Liver (tissue), 9 donors: ENCODE results near the gene ENTPD8. TPM values are rescaled to one million over a fixed set of nuclear protein-coding genes. Genes with fewer than 3 reads are reported as not detected.

Source experiments
- DNase-seq: peaks from one replicate; pipeline ENCODE4 v3.0.0-alpha.2; 2017; ENCODE audit warnings: low spot score
- H3K27ac ChIP-seq, 2 donors: one replicate each; pipeline ENCODE4 v1.7.0; 2013; ENCODE audit warnings: inconsistent platforms in 2 of 2, low read length in 2 of 2, control low read depth in 1 of 2, low read depth in 1 of 2, mild to moderate bottlenecking in 1 of 2
- H3K27me3 ChIP-seq, 4 donors: one replicate each; pipeline versions ENCODE4 v1.6.1 to v1.7.0; 2013; ENCODE audit warnings: low read length in 3 of 4, inconsistent platforms in 1 of 4, mild to moderate bottlenecking in 1 of 4, moderate library complexity in 1 of 4; ENCODE audit not compliant: control insufficient read depth in 4 of 4, insufficient read depth in 4 of 4
- H3K36me3 ChIP-seq, 4 donors: one replicate each; pipeline versions ENCODE4 v1.6.1 to v1.7.0; 2013; ENCODE audit warnings: low read length in 3 of 4, mild to moderate bottlenecking in 3 of 4, low read depth in 1 of 4, moderate library complexity in 1 of 4; ENCODE audit not compliant: control insufficient read depth in 4 of 4, insufficient read depth in 3 of 4
- H3K4me1 ChIP-seq, 4 donors: one replicate each; pipeline versions ENCODE4 v1.6.1 to v1.7.0; 2013; ENCODE audit warnings: low read length in 3 of 4, mild to moderate bottlenecking in 3 of 4, moderate library complexity in 1 of 4; ENCODE audit not compliant: control insufficient read depth in 4 of 4, insufficient read depth in 4 of 4
- H3K4me3 ChIP-seq, 3 donors: one replicate each; pipeline versions ENCODE4 v1.6.1 to v1.7.0; 2013; ENCODE audit warnings: low read length in 3 of 3, control low read depth in 1 of 3, low read depth in 1 of 3, mild to moderate bottlenecking in 1 of 3
- H3K9ac ChIP-seq, 2 donors: one replicate each; pipeline ENCODE4 v1.7.0; 2013; ENCODE audit warnings: low read length in 2 of 2, mild to moderate bottlenecking in 2 of 2, moderate library complexity in 2 of 2, control low read depth in 1 of 2, low read depth in 1 of 2
- H3K9me3 ChIP-seq, 4 donors: one replicate each; pipeline versions ENCODE4 v1.6.1 to v1.7.0; 2013; ENCODE audit warnings: low read length in 3 of 4; ENCODE audit not compliant: control insufficient read depth in 4 of 4
- CTCF ChIP-seq: fragments of 150-350 bp; IDR thresholded peaks from 2 replicates; pipeline ENCODE4 v1.5.1; 2017; ENCODE audit warnings: improper control_type of control experiment, low read depth, low read length; ENCODE audit not compliant: missing input control
- EGR1 ChIP-seq, 2 donors: IDR thresholded peaks; 2 replicates each; pipeline ENCODE4 v1.6.1; 2016 to 2018; ENCODE audit warnings: antibody characterized with exemption in 2 of 2, low read depth in 2 of 2
- FOXA1 ChIP-seq: IDR thresholded peaks from 2 replicates; pipeline ENCODE4 v1.6.1; 2016; ENCODE audit warnings: antibody characterized with exemption
- FOXA2 ChIP-seq: IDR thresholded peaks from 2 replicates; pipeline ENCODE4 v1.6.1; 2016; ENCODE audit warnings: antibody characterized with exemption
- GABPA ChIP-seq, 2 donors: IDR thresholded peaks in 1 of 2; conservative IDR thresholded peaks in 1 of 2; 2 replicates each; pipeline ENCODE4 v1.6.1; 2016; ENCODE audit warnings: antibody characterized with exemption in 2 of 2, mild to moderate bottlenecking in 1 of 2, moderate library complexity in 1 of 2
- HNF4G ChIP-seq: IDR thresholded peaks from 2 replicates; pipeline ENCODE4 v1.6.1; 2016; ENCODE audit warnings: antibody characterized with exemption
- JUND ChIP-seq, 2 donors: IDR thresholded peaks; 2 replicates each; pipeline ENCODE4 v1.6.1; 2016; ENCODE audit warnings: antibody characterized with exemption in 2 of 2
- MAX ChIP-seq: IDR thresholded peaks from 2 replicates; pipeline ENCODE4 v1.6.1; 2016; ENCODE audit warnings: antibody characterized with exemption
- NR2F2 ChIP-seq: IDR thresholded peaks from 2 replicates; pipeline ENCODE4 v1.6.1; 2016; ENCODE audit warnings: antibody characterized with exemption
- RAD21 ChIP-seq, 2 donors: IDR thresholded peaks; 2 replicates each; pipeline ENCODE4 v1.6.1; 2016; ENCODE audit warnings: antibody characterized with exemption in 2 of 2, mild to moderate bottlenecking in 2 of 2
- REST ChIP-seq: IDR thresholded peaks from 2 replicates; pipeline ENCODE4 v1.6.1; 2016; ENCODE audit warnings: antibody characterized with exemption, mild to moderate bottlenecking
- RXRA ChIP-seq, 2 donors: IDR thresholded peaks; 2 replicates each; pipeline ENCODE4 v1.6.1; 2017 to 2018; ENCODE audit warnings: antibody characterized with exemption in 2 of 2, mild to moderate bottlenecking in 1 of 2
- SP1 ChIP-seq: IDR thresholded peaks from 2 replicates; pipeline ENCODE4 v1.6.1; 2018; ENCODE audit warnings: antibody characterized with exemption, mild to moderate bottlenecking
- TAF1 ChIP-seq: conservative IDR thresholded peaks from 2 replicates; pipeline ENCODE4 v1.6.1; 2016; ENCODE audit warnings: antibody characterized with exemption, mild to moderate bottlenecking
- YY1 ChIP-seq: IDR thresholded peaks from 2 replicates; pipeline ENCODE4 v1.6.1; 2016; ENCODE audit warnings: antibody characterized with exemption, mild to moderate bottlenecking
- ZBTB33 ChIP-seq: IDR thresholded peaks from 2 replicates; pipeline ENCODE4 v1.6.1; 2016; ENCODE audit warnings: antibody characterized with exemption
- WGBS: extraction: QIAGEN DNeasy Blood & Tissue Kit; methylation state at CpG from one replicate; pipeline ENCODE4 v1.1.7; 2013; 5-methylcytosine and 5-hydroxymethylcytosine counted together
- polyA plus RNA-seq, 2 donors: library from polyadenylated mRNA; stranded (reverse) in 1 of 2; unstranded in 1 of 2; fragments of 200-250 nt in 1 of 2; fragments of >200 nt in 1 of 2; fragmentation: Nextera tagmentation in 1 of 2; extraction: Ambion mirVana in 1 of 2; gene quantifications; one replicate each; pipeline versions ENCODE4 v1.2.1 to v1.2.3, GENCODE V29; 2013 to 2015
- total RNA-seq, 2 donors: library from RNA; depleted of rRNA; stranded (reverse); fragments of >200 nt; gene quantifications; one replicate each; pipeline ENCODE4 v1.2.3, GENCODE V29; 2014
- TF ChIP-seq, protein P1 (sequence below): IDR thresholded peaks from 2 replicates; pipeline ENCODE4 v1.6.1; 2016; ENCODE audit warnings: antibody characterized with exemption
- donor health status: healthy.
- donor health status: healthy.
- donor health status: healthy.
- donor health status: healthy.
- donor health status: healthy.

Gene ENTPD8
- total and polyA plus RNA-seq, 4 donors = 1.6 to 6.2 (median 4.9) TPM

DNA sequence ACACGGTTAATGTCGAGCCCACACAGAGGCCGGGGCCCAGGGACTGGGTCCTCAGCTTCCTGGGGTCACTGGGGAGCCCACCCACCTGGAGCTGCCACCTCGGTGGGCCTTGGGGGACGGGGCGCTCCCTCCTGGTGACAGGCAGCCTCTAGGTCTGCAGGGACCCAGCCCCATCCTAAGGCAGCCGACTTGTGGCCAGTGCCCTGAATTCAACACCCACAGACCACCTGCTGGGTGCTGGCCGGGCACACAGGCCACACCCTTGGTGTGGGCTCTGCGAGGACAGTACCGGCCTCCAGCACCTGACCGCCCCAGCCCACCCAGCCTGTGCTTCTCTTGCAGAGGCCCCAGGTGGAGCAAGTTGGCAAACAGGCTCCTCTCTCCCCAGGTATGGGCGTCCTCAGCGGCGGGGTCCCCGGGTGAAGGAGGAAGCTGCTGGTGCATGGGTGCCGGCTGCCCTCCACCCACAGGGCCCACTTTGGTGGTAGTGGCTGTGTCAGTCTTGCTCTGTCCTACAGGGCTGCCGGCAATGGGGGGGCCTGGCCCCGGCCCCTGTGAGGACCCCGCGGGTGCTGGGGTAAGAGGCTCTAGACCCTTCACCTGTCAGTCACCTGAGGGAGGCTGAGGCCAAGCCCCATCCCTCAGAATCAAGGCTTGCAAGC, 8.3 kb downstream of the ENTPD8 start:
- 94% methylated on average over 20 of the region's 20 CpGs for WGBS
- DNase-seq = no peak
- Histone ChIP-seq H3K36me3 (no peaks in the 10 kb centered on the region), H3K9me3 (no peaks in the 10 kb centered on the region), H3K9ac (no peak overlapping the region), H3K4me3 (no peak overlapping the region), H3K27ac (no peak overlapping the region), H3K4me1 (peaks cover 0 to 4% (median 0%) of the 10 kb centered on the region in 4 donors), H3K27me3 (no peaks in the 10 kb centered on the region)
- TF ChIP-seq, protein P1, sequence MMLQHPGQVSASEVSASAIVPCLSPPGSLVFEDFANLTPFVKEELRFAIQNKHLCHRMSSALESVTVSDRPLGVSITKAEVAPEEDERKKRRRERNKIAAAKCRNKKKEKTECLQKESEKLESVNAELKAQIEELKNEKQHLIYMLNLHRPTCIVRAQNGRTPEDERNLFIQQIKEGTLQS = no peak
- TF ChIP-seq REST = no peak
- TF ChIP-seq SP1 = no peak
- TF ChIP-seq RAD21 (IDR thresholded peaks at IDR 0.05) = no peak
- TF ChIP-seq RXRA (IDR thresholded peaks at IDR 0.05) = no peak
- no peak for TF ChIP-seq ZBTB33
- no peak for TF ChIP-seq MAX
- TF ChIP-seq FOXA1 = no peak

DNA sequence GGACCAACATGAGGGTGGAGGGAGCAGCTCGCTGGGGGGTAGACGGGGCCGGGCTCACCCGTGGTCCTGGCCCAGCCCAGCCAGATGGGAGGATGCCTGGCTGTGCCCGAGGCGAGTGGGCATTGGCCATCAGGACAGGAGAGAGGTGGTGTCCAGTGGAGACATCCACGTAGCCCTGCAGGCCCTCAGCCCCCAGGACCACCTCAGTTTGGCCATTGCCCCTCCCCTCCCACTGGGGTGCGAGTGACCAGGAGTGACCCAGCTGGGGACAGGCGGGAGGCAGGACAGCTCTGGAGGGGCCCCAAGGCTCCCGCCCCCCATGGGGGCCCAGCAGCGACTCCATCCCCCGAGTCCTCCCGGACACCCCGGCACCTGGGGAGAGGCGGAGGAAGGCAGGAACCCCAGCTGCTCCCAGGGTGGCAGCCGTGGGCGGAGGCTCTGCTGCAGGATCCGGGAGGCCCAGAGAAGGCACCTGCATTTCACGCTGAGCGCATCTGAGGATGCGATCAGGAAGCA, 9.7 kb downstream of the ENTPD8 start:
- Histone ChIP-seq H3K27me3 (no peaks in the 10 kb centered on the region), H3K4me1 (peaks cover 0 to 4% (median 0%) of the 10 kb centered on the region in 4 donors), H3K9me3 (no peaks in the 10 kb centered on the region), H3K36me3 (no peaks in the 10 kb centered on the region), H3K27ac (no peak overlapping the region), H3K9ac (no peak overlapping the region), H3K4me3 (no peak overlapping the region)
- TF ChIP-seq HNF4G = no peak
- no peak for TF ChIP-seq JUND (IDR thresholded peaks at IDR 0.05)
- TF ChIP-seq NR2F2 = no peak
- TF ChIP-seq SP1 = no peak
- no peak for TF ChIP-seq TAF1
- no peak for TF ChIP-seq RAD21 (IDR thresholded peaks at IDR 0.05)
- no peak for TF ChIP-seq YY1
- no peak for TF ChIP-seq FOXA2
- TF ChIP-seq ZBTB33 = no peak
- no peak for TF ChIP-seq REST
- TF ChIP-seq FOXA1 = no peak
- TF ChIP-seq, protein P1 = no peak
- no peak for TF ChIP-seq CTCF
- TF ChIP-seq EGR1 (IDR thresholded peaks at IDR 0.05; ENCODE audit: low read depth in 2 of 2) = no peak
- no peak for TF ChIP-seq GABPA (IDR thresholded peaks at IDR 0.05 in 1 of 2, conservative IDR thresholded peaks at IDR 0.05 in 1 of 2)
- 91% methylated on average over 21 of the region's 21 CpGs for WGBS
- DNase-seq = no peak
